Activated CD8-positive, alpha-beta T cell treated with anti-CD3 and anti-CD28 coated beads for 36 hours (primary cell): ENCODE measurements around the gene ARRB1. TPM values are rescaled to one million over a fixed set of nuclear protein-coding genes. Genes with fewer than 3 reads are reported as not detected.

ENCODE experiments used
- ATAC-seq: fragments of 200-7000 bp; cut with Tn5 transposase; one replicate; pipeline ENCODE4 v1.10.0; 2021; ENCODE audit warnings: mild to moderate bottlenecking, moderate library complexity
- CTCF ChIA-PET: fragments of 350-600 bp; sonication (Branson Sonifier 250); formaldehyde crosslinking; loops from one replicate; lab custom pipeline; 2021; ENCODE audit warnings: antibody characterized with exemption; lab: Charles Lee
- POLR2A ChIA-PET: fragments of 350-600 bp; sonication (Branson Sonifier 250); formaldehyde crosslinking; loops from one replicate; lab custom pipeline; 2021; ENCODE audit warnings: antibody characterized with exemption; lab: Charles Lee
- DNase-seq: peaks from one replicate; pipeline ENCODE4 v3.0.0-alpha.2; 2020
- H3K27ac Mint-ChIP-seq: one replicate; pipeline ENCODE4 v1.8.0; 2021; ENCODE audit warnings: mild to moderate bottlenecking, mixed read lengths
- H3K27me3 Mint-ChIP-seq: one replicate; pipeline ENCODE4 v1.8.0; 2021; ENCODE audit warnings: mixed read lengths
- H3K36me3 Mint-ChIP-seq: one replicate; pipeline ENCODE4 v1.8.0; 2021; ENCODE audit warnings: low read depth, mixed read lengths
- H3K4me1 Mint-ChIP-seq: one replicate; pipeline ENCODE4 v1.8.0; 2021; ENCODE audit warnings: low read depth, mixed read lengths
- H3K4me3 Mint-ChIP-seq: one replicate; pipeline ENCODE4 v1.8.0; 2021; ENCODE audit warnings: mild to moderate bottlenecking, moderate library complexity, mixed read lengths
- H3K9me3 Mint-ChIP-seq: one replicate; pipeline ENCODE4 v1.8.0; 2021; ENCODE audit warnings: mixed read lengths
- intact Hi-C: fragments of 100-400 bp; cut with micrococcal nuclease; formaldehyde crosslinking; loops from one replicate; pipeline ENCODE4 v1.10.0; 2022
- total RNA-seq, 2 experiments: library from RNA; stranded (reverse); gene quantifications; one replicate each; pipeline ENCODE4 v1.2.3, GENCODE V29; 2021
- TF ChIP-seq, protein P1 (sequence below): fragments of 200-600 bp; IDR thresholded peaks from one replicate; pipeline ENCODE4 v1.8.0; 2022; ENCODE audit warnings: antibody characterized with exemption, mild to moderate bottlenecking

ARRB1 gene
- total RNA-seq, 2 experiments from 2014 or later: 16.2 to 18.8 TPM

DNA sequence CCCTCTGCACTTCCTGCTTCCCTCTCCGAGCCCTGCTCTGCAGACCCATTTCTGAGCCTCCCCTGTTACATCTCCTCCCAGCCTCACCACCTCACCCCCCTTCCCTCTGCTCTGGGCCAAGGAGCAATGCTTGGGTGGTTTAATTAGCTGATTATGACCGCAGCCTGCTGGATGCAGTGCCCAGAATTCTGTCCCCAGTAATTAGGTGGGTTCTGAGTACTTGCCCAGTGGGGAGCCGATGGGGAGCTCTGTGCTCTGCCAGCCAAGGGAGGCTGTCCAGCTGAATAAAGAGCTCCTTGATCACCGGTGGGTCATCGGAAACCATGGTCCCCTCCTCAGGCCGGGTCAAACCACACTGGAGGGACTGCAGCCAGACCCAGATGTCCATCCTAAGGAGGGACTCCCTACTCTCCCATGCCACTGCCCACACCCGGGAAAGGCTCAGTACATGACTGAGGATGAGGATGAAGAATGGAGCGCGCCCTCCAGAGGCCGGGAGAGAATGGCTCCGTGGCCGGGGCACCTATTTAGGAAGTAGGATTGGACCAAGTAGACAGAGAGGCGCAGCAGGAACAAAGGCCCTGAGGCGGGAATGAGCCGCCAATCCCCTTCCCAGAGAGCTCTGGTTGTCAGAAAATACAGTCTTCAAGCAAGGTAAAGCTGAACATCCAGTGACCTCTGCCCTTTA, 9.1 kb downstream of the ARRB1 start:
- H3K4me1 Mint-ChIP-seq: peaks cover 95% of the 10 kb centered on the region
- ChIA-PET POLR2A (interaction anchor here (0.6 to 6.0 kb wide), 4 partner anchors 9 to 60 kb away, joined by 3 to 47 read pairs (median 6); partner anchors contain the start of gene ARRB1), CTCF (interaction anchor here (1.1 to 4.6 kb wide), 5 partner anchors 9 to 63 kb away, joined by 4 to 23 read pairs (median 4); partner anchors contain the start of gene ARRB1)
- ATAC-seq (no peak), DNase-seq (no peak)
- peaks cover 2% of the 10 kb centered on the region for H3K36me3 Mint-ChIP-seq
- intact Hi-C loops: no loop called here
- H3K9me3 Mint-ChIP-seq: no peaks in the 10 kb centered on the region
- H3K4me3 Mint-ChIP-seq: no peak overlapping the region
- H3K27me3 Mint-ChIP-seq: no peaks in the 10 kb centered on the region
- TF ChIP-seq, protein P1, sequence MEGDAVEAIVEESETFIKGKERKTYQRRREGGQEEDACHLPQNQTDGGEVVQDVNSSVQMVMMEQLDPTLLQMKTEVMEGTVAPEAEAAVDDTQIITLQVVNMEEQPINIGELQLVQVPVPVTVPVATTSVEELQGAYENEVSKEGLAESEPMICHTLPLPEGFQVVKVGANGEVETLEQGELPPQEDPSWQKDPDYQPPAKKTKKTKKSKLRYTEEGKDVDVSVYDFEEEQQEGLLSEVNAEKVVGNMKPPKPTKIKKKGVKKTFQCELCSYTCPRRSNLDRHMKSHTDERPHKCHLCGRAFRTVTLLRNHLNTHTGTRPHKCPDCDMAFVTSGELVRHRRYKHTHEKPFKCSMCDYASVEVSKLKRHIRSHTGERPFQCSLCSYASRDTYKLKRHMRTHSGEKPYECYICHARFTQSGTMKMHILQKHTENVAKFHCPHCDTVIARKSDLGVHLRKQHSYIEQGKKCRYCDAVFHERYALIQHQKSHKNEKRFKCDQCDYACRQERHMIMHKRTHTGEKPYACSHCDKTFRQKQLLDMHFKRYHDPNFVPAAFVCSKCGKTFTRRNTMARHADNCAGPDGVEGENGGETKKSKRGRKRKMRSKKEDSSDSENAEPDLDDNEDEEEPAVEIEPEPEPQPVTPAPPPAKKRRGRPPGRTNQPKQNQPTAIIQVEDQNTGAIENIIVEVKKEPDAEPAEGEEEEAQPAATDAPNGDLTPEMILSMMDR: no peak
- H3K27ac Mint-ChIP-seq: peak overlapping the region; percentile 88

DNA sequence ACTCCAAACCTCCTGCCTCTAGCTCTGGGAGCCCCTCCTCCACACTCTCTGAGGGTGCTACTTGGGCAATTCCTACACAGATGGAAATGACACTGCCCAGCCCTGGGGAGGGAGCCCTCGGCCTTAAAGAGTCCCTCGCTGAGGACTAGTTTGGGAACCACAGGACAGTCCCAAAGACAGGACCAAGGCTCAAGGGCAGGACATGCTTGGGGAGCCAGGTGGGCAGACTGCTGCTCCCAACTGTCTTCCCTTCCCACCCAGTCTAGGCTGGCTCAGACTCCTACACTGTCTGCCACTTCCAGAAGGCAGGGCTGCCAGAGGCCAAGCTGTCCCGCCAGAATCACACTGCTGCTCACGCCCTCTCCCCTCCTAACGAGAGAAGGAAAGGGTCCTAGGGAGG, 9.8 kb downstream of the ARRB1 start:
- Mint-ChIP-seq H3K27me3 (no peaks in the 10 kb centered on the region), H3K4me1 (peaks cover 95% of the 10 kb centered on the region), H3K27ac (peak overlapping the region; percentile 88), H3K4me3 (no peak overlapping the region), H3K36me3 (peaks cover 2% of the 10 kb centered on the region), H3K9me3 (no peaks in the 10 kb centered on the region)
- ATAC-seq (no peak), DNase-seq (no peak)
- CTCF ChIA-PET: interaction anchor here (1.7 to 4.6 kb wide), 5 partner anchors 8 to 181 kb away, joined by 3 to 23 read pairs (median 4); partner anchors contain the start of gene ARRB1
- POLR2A ChIA-PET: interaction anchor here (1.1 to 6.0 kb wide), 3 partner anchors 10 to 59 kb away, joined by 3 to 47 read pairs (median 6); partner anchors contain the start of gene ARRB1
- TF ChIP-seq, protein P1: no peak
- intact Hi-C loops: no loop called here

DNA sequence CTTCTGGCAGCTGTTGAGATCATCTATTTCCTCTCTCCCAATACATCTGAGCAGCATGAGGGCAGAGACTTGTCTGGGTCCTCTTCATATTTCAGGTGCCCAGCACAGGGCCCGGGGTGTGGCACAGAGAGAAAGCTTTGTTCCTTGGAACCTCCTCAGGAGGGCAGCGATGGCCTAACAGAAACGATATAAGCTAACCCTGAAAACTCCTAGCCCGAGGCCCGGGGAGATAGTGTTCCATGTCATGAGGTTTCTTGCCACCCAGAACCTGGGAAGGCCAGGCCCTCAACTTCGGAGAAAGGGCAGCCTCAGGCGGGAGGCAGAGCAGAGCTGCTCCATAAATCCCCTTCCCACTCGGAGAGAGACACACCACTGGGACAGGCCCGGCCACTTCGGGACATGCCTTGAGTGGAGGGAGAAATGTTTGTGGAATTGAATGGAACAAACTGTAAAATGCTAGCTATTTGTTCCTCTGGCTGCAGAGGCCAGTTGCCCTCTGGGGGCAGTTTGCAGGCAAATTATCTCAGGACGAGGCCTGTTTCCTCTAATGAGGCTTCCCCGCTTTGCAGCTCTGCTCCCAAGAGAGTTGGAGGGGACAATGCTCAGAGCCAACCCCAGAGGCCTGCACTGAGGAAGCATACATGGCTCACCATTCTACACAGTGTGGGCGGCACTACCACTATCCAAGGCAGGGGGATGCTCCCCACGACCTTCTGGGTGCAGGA, 11.6 kb downstream of the ARRB1 start:
- DNase-seq (no peak), ATAC-seq (peak; percentile 18)
- Mint-ChIP-seq H3K4me3 (peak overlapping the region; percentile 30), H3K27ac (peak overlapping the region; percentile 88), H3K4me1 (peaks cover 87% of the 10 kb centered on the region), H3K27me3 (no peaks in the 10 kb centered on the region), H3K9me3 (no peaks in the 10 kb centered on the region), H3K36me3 (peaks cover 2% of the 10 kb centered on the region)
- TF ChIP-seq, protein P1: no peak
- ChIA-PET POLR2A (interaction anchor here (1.0 to 6.0 kb wide), 9 partner anchors 8 to 111 kb away, joined by 3 to 47 read pairs (median 4); partner anchors contain the start of gene ARRB1), CTCF (interaction anchor here (1.1 to 4.6 kb wide), 11 partner anchors 10 to 199 kb away, joined by 3 to 23 read pairs (median 6); no protein-coding TSS in a partner anchor)
- intact Hi-C loops: no loop called here

DNA sequence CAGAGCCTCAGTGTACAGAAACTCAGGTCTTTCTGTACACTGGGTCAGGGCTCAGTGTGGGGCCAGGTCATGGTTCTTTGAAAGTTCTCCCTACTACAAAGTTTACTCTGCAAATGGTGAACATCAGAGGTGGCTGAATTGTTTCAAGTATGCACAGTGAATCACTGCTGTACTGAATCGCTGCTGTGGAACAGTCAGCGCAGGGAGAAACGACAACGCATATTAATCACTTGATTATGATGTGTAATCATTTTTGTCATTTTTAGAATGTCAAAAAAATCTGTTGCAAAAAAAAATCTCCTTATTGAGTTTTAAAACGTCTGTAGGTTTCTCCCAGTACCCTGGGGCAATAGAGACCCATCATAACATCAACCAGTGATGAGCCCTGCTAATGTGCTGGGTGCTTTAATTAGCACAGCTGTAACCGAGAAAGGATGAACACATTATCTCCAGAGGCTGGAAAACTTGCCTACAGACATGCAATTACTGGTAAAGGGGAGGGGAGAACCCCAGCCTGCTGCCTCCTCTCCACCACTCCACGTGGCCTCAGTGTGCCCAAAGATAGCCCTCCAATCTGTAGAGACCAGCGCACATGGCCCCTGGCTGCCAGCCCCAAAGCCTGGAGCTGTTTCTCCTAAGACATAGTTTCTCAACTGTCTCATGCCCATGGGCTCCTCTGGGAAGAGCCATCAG, 12.8 kb downstream of the ARRB1 start:
- Mint-ChIP-seq H3K27ac (peak overlapping the region; percentile 83), H3K4me3 (peak overlapping the region; percentile 30), H3K9me3 (no peaks in the 10 kb centered on the region), H3K36me3 (peaks cover 5% of the 10 kb centered on the region), H3K4me1 (peaks cover 83% of the 10 kb centered on the region), H3K27me3 (no peaks in the 10 kb centered on the region)
- TF ChIP-seq, protein P1: no peak
- intact Hi-C loops: no loop called here
- ChIA-PET POLR2A (interaction anchor here (1.4 to 6.0 kb wide), 3 partner anchors 9 to 62 kb away, joined by 3 to 47 read pairs (median 17); partner anchors contain the start of gene ARRB1), CTCF (interaction anchor here (0.6 to 4.6 kb wide), 6 partner anchors 9 to 69 kb away, joined by 3 to 23 read pairs (median 12); no protein-coding TSS in a partner anchor)
- peak; percentile 60 for DNase-seq
- ATAC-seq: peak; percentile 70
